Neural cell (in vitro differentiated cells): Measurements from ENCODE around the gene PTCH1.

Experiments
- EZH2 ChIP-seq: fragments of 200-600, 300-800 bp; shearing (Covaris generic), sonication (generic); IDR thresholded peaks from 2 replicates; pipeline ENCODE4 v1.6.1; 2014; ENCODE audit warnings: antibody characterized with exemption, low read length, borderline replicate concordance, mild to moderate bottlenecking; ENCODE audit not compliant: insufficient read depth, poor library complexity, severe bottlenecking
- SMC3 ChIP-seq: fragments of 450-650 bp; conservative IDR thresholded peaks from 2 replicates; pipeline ENCODE4 v1.6.1; 2014; ENCODE audit warnings: antibody characterized with exemption, mild to moderate bottlenecking, moderate library complexity; ENCODE audit not compliant: poor library complexity
- TAF1 ChIP-seq: IDR thresholded peaks from 2 replicates; pipeline ENCODE4 v1.6.1; 2012; ENCODE audit warnings: low read depth
- TF ChIP-seq, protein P1 (sequence below): fragments of 450-650 bp; IDR thresholded peaks from 2 replicates; pipeline ENCODE4 v1.5.1; 2014; ENCODE audit warnings: antibody characterized with exemption, mild to moderate bottlenecking, moderate library complexity; ENCODE audit not compliant: poor library complexity, severe bottlenecking

- TF ChIP-seq, protein P1, sequence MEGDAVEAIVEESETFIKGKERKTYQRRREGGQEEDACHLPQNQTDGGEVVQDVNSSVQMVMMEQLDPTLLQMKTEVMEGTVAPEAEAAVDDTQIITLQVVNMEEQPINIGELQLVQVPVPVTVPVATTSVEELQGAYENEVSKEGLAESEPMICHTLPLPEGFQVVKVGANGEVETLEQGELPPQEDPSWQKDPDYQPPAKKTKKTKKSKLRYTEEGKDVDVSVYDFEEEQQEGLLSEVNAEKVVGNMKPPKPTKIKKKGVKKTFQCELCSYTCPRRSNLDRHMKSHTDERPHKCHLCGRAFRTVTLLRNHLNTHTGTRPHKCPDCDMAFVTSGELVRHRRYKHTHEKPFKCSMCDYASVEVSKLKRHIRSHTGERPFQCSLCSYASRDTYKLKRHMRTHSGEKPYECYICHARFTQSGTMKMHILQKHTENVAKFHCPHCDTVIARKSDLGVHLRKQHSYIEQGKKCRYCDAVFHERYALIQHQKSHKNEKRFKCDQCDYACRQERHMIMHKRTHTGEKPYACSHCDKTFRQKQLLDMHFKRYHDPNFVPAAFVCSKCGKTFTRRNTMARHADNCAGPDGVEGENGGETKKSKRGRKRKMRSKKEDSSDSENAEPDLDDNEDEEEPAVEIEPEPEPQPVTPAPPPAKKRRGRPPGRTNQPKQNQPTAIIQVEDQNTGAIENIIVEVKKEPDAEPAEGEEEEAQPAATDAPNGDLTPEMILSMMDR, result no peak
- no peak for TF ChIP-seq TAF1
- no peak for TF ChIP-seq EZH2
- TF ChIP-seq SMC3, result no peak
Measured at GRCh38 chr9:95463148-95464060, 53.4 kb downstream of the PTCH1 start.
